HEK293 (cell line): ENCODE measurements around the gene TTC39A.

Experiments used
- CTCF ChIA-PET: fragments of 350-600 bp; formaldehyde crosslinking; extraction: SDS; loops from one replicate; lab custom pipeline; 2021; ENCODE audit warnings: antibody characterized with exemption; lab: Yijun Ruan, JAX
- POLR2A ChIA-PET: fragments of 300-600 bp; formaldehyde crosslinking; extraction: SDS; loops from one replicate; lab custom pipeline; 2020; ENCODE audit warnings: antibody characterized with exemption, inconsistent platforms; lab: Yijun Ruan, JAX
- H3K27ac ChIP-seq: fragments of 200-500 bp; sonication (Bioruptor generic); 2 replicates; pipeline ENCODE4 v1.5.1; 2014; ENCODE audit warnings: low read depth, low read length, control low read depth, inconsistent platforms; ENCODE audit errors: extremely low read depth
- H3K36me3 ChIP-seq, 2 experiments: fragments of 200-500 bp in 1 of 2; sonication (Bioruptor generic) in 1 of 2; 1 replicate in 1 of 2; 2 replicates in 1 of 2; pipeline ENCODE4 v1.5.1; 2014 to 2017; ENCODE audit warnings: inconsistent platforms in 2 of 2, low read length in 2 of 2; ENCODE audit not compliant: control insufficient read depth in 2 of 2, insufficient read depth in 1 of 2
- H3K4me1 ChIP-seq: fragments of 200-500 bp; sonication (Bioruptor generic); 2 replicates; pipeline ENCODE4 v1.5.1; 2014; ENCODE audit warnings: mild to moderate bottlenecking, low read length, inconsistent platforms; ENCODE audit not compliant: control insufficient read depth, insufficient read depth
- H3K4me3 ChIP-seq: 2 replicates; pipeline ENCODE4 v1.5.1; 2011; ENCODE audit warnings: low read depth, mild to moderate bottlenecking, control low read depth, low read length, moderate library complexity
- H3K9me3 ChIP-seq: fragments of 200-500 bp; sonication (Bioruptor generic); 2 replicates; pipeline ENCODE4 v1.5.1; 2014; ENCODE audit warnings: low read depth, low read length, inconsistent platforms; ENCODE audit not compliant: control insufficient read depth, insufficient read depth
- FEZF1 ChIP-seq: fragments of 450-650 bp; formaldehyde crosslinking; IDR thresholded peaks from 2 replicates; pipeline ENCODE4 v1.5.1; 2016; ENCODE audit warnings: missing biosample characterization, missing genetic modification characterization
- IKZF3 ChIP-seq: fragments of 450-650 bp; IDR thresholded peaks from 2 replicates; pipeline ENCODE4 v1.5.0; 2018; ENCODE audit warnings: missing biosample characterization, mild to moderate bottlenecking, missing genetic modification characterization, moderate library complexity
- KLF16 ChIP-seq: fragments of 450-650 bp; formaldehyde crosslinking; IDR thresholded peaks from 2 replicates; pipeline ENCODE4 v1.5.1; 2017; ENCODE audit warnings: missing biosample characterization, missing genetic modification characterization
- KLF8 ChIP-seq: fragments of 450-650 bp; formaldehyde crosslinking; IDR thresholded peaks from 2 replicates; pipeline ENCODE4 v1.5.1; 2016; ENCODE audit warnings: missing biosample characterization, missing genetic modification characterization
- REST ChIP-seq: fragments of 450-650 bp; formaldehyde crosslinking; IDR thresholded peaks from 2 replicates; pipeline ENCODE4 v1.5.1; 2016; ENCODE audit warnings: missing biosample characterization, missing genetic modification characterization
- YY2 ChIP-seq: fragments of 450-650 bp; formaldehyde crosslinking; IDR thresholded peaks from 2 replicates; pipeline ENCODE4 v1.5.1; 2016; ENCODE audit warnings: missing biosample characterization, missing genetic modification characterization
- ZNF146 ChIP-seq: fragments of 450-650 bp; formaldehyde crosslinking; IDR thresholded peaks from 2 replicates; pipeline ENCODE4 v1.5.1; 2016; ENCODE audit warnings: missing biosample characterization, missing genetic modification characterization
- ZNF16 ChIP-seq: fragments of 450-650 bp; formaldehyde crosslinking; IDR thresholded peaks from 2 replicates; pipeline ENCODE4 v1.5.1; 2016; ENCODE audit warnings: low read depth, missing biosample characterization, missing genetic modification characterization
- ZNF174 ChIP-seq: fragments of 450-650 bp; formaldehyde crosslinking; IDR thresholded peaks from 2 replicates; pipeline ENCODE4 v1.5.0; 2017; ENCODE audit warnings: missing biosample characterization, mild to moderate bottlenecking, missing genetic modification characterization
- ZNF175 ChIP-seq: fragments of 450-650 bp; formaldehyde crosslinking; IDR thresholded peaks from 2 replicates; pipeline ENCODE4 v1.5.1; 2016; ENCODE audit warnings: missing biosample characterization, missing genetic modification characterization
- ZNF248 ChIP-seq: fragments of 450-650 bp; formaldehyde crosslinking; IDR thresholded peaks from 2 replicates; pipeline ENCODE4 v1.5.1; 2017; ENCODE audit warnings: missing biosample characterization, missing genetic modification characterization
- ZNF302 ChIP-seq: fragments of 450-650 bp; formaldehyde crosslinking; IDR thresholded peaks from 2 replicates; pipeline ENCODE4 v1.5.1; 2016; ENCODE audit warnings: missing biosample characterization, missing genetic modification characterization, low read depth
- ZNF404 ChIP-seq: fragments of 450-650 bp; formaldehyde crosslinking; IDR thresholded peaks from 2 replicates; pipeline ENCODE4 v1.5.1; 2017; ENCODE audit warnings: missing biosample characterization, missing genetic modification characterization
- ZNF423 ChIP-seq: fragments of 450-650 bp; formaldehyde crosslinking; IDR thresholded peaks from 2 replicates; pipeline ENCODE4 v1.5.1; 2016; ENCODE audit warnings: missing biosample characterization, missing genetic modification characterization
- ZNF514 ChIP-seq: fragments of 450-650 bp; formaldehyde crosslinking; IDR thresholded peaks from 2 replicates; pipeline ENCODE4 v1.5.1; 2016; ENCODE audit warnings: missing biosample characterization, missing genetic modification characterization
- ZNF530 ChIP-seq: fragments of 450-650 bp; formaldehyde crosslinking; IDR thresholded peaks from 2 replicates; pipeline ENCODE4 v1.5.1; 2016; ENCODE audit warnings: low read depth, missing biosample characterization, missing genetic modification characterization
- ZNF555 ChIP-seq: fragments of 450-650 bp; formaldehyde crosslinking; conservative IDR thresholded peaks from 2 replicates; pipeline ENCODE4 v1.5.1; 2017; ENCODE audit warnings: missing biosample characterization, mild to moderate bottlenecking, missing genetic modification characterization, inconsistent platforms
- ZNF561 ChIP-seq: fragments of 450-650 bp; IDR thresholded peaks from 2 replicates; pipeline ENCODE4 v1.5.1; 2018; ENCODE audit warnings: missing biosample characterization, missing genetic modification characterization, borderline replicate concordance
- ZNF645 ChIP-seq: fragments of 450-650 bp; formaldehyde crosslinking; IDR thresholded peaks from 2 replicates; pipeline ENCODE4; 2016; ENCODE audit warnings: missing biosample characterization, missing genetic modification characterization
- ZNF660 ChIP-seq: fragments of 450-650 bp; IDR thresholded peaks from 2 replicates; pipeline ENCODE4 v1.5.1; 2018; ENCODE audit warnings: missing biosample characterization, mild to moderate bottlenecking, missing genetic modification characterization
- ZNF664 ChIP-seq: fragments of 450-650 bp; formaldehyde crosslinking; IDR thresholded peaks from 2 replicates; pipeline ENCODE4 v1.5.1; 2016; ENCODE audit warnings: missing biosample characterization, missing genetic modification characterization
- ZNF670 ChIP-seq: fragments of 450-650 bp; formaldehyde crosslinking; IDR thresholded peaks from 2 replicates; pipeline ENCODE4 v1.5.1; 2016; ENCODE audit warnings: missing biosample characterization, missing genetic modification characterization, low read depth
- ZNF707 ChIP-seq: fragments of 450-650 bp; formaldehyde crosslinking; IDR thresholded peaks from 2 replicates; pipeline ENCODE4 v1.5.1; 2016; ENCODE audit warnings: missing biosample characterization, missing genetic modification characterization
- ZNF76 ChIP-seq: fragments of 450-650 bp; formaldehyde crosslinking; IDR thresholded peaks from 2 replicates; pipeline ENCODE4; 2016; ENCODE audit warnings: low read depth, missing biosample characterization, missing genetic modification characterization, borderline replicate concordance

TTC39A gene

DNA sequence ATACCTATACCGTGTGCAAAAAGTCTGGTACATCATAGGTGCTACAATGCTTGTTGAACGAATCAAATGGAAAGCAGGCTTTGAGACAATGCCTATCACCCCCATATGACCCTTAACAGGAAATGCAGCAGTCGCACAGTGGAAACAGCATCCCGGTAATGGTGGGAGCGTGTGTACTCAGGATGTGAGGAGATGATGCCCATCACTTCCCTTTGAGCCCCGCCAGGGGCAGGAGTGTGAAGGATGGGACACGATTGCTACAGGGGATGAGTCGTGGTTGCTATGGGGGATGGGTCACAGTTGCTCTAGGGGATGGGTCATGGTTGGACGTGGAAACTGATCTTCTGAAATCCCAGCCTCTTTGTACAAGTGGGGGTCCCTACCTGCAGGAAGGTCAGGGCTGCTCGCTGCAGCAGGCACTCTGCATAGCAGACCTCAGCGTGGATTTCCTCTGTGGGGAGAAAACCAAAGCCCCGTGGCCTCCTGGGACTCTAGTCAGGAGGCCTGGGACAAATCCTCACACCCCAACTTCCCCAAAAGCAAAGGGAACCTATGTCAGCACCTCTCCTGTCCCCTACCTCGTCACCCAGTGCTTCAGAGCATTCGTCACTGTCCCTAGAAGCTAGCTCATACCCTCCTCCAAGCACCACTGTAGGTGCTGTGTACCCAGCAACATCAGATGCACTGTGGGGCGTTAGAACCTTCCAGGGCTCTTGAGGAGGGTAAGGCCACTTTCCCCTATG, 19.3 kb downstream of the TTC39A start:
- Histone ChIP-seq H3K4me1 (no peaks in the 10 kb centered on the region), H3K36me3 (peaks cover 0 to 40% of the 10 kb centered on the region in 2 experiments; a peak in 1 of 3 replicates), H3K9me3 (no peaks in the 10 kb centered on the region), H3K4me3 (no peak overlapping the region), H3K27ac (no peak overlapping the region)
- POLR2A ChIA-PET, result no interaction called here
- CTCF ChIA-PET, result no interaction called here
- TF ChIP-seq ZNF16 (tag by site-specific recombination) (no peak), ZNF660 (tag by site-specific recombination) (no peak), ZNF404 (tag by site-specific recombination) (no peak), ZNF561 (no peak), ZNF174 (tag by site-specific recombination) (no peak), FEZF1 (no peak), ZNF302 (tag by site-specific recombination) (no peak), ZNF645 (tag by site-specific recombination) (no peak), ZNF555 (no peak), REST (tag by site-specific recombination) (no peak)

GRCh38 chr1:51309291-51309690, 21.1 kb downstream of the TTC39A start:
- no peak for TF ChIP-seq ZNF670 (tag by site-specific recombination)
- TF ChIP-seq ZNF175 (tag by site-specific recombination), result no peak
- TF ChIP-seq ZNF146 (tag by site-specific recombination), result no peak
- TF ChIP-seq ZNF530 (tag by site-specific recombination), result no peak
- no peak for TF ChIP-seq IKZF3 (tag by site-specific recombination)
- no peak for TF ChIP-seq ZNF423 (tag by site-specific recombination)
- TF ChIP-seq ZNF664 (tag by site-specific recombination), result no peak
- no peak for TF ChIP-seq ZNF514 (tag by site-specific recombination)
- TF ChIP-seq KLF16, result no peak
- no peak for TF ChIP-seq ZNF248 (tag by site-specific recombination)
- TF ChIP-seq YY2 (tag by site-specific recombination), result no peak
- TF ChIP-seq KLF8 (tag by site-specific recombination), result no peak
- no peak for TF ChIP-seq ZNF707
- no peak for TF ChIP-seq ZNF76 (tag by site-specific recombination)
- POLR2A ChIA-PET, result no interaction called here
- CTCF ChIA-PET, result interaction anchor here (0.7 kb wide), 1 partner anchor 92 kb away, joined by 3 read pairs; no protein-coding TSS in a partner anchor
- no peak overlapping the region for H3K27ac ChIP-seq
- H3K4me3 ChIP-seq, result no peak overlapping the region
- H3K9me3 ChIP-seq, result no peaks in the 10 kb centered on the region
- no peaks in the 10 kb centered on the region for H3K4me1 ChIP-seq
- peaks cover 0 to 46% of the 10 kb centered on the region in 2 experiments; a peak in 1 of 3 replicates for H3K36me3 ChIP-seq
